Measurements from ENCODE around the gene C18orf63.
A peak's percentile ranks its signal among the peaks of the same experiment; 100 is the strongest.

C18orf63 gene

DNA sequence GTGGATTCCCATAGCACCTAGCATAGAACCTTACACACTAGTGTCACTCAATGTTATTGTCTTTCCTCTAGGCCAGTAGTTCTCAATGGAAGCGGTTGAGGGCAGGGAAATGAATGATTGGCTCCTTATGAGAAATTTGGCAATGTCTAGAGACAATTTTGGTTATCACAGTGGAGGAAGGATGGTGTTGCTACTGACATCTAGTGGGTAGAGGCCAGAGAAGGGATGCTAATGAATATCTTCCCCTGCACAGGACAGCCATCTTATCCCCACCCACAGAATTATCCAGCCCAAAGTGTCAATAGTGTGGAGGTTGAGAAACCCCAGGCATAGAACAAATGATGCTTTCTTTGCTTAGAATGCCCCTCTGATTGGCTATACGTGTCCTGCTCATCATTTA lies 15.8 kb downstream of the C18orf63 start:
- DNase-seq: no peak

GRCh38 chr18:74333091-74333490 lies 17.5 kb downstream of the C18orf63 start:
- DNase-seq: no peak

GRCh38 chr18:74334242-74334893 lies 18.7 kb downstream of the C18orf63 start:
- DNase-seq: no peak

DNA sequence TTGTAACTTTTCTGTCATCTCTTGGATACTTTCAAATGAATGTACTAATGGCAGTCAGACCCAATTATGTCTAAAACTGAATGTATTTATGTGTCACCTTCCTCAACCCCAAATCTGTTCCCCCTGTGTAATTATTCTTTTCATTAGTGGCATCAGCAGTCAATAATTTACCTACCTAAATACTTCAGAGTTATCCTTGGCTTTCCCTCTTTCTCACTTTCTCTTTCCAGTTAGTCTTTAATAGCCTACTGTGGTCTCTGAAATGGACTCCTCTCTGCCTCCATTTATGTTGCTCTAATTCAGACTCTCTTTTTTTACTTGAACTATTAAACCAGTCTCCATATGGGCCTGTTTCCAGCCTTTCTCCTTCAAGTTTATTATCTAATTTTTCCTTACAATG lies 21.0 kb downstream of the C18orf63 start:
- no peak for DNase-seq

- DNase-seq: no peak
Observed at GRCh38 chr18:74337155-74337911, 21.7 kb downstream of the C18orf63 start.

DNA sequence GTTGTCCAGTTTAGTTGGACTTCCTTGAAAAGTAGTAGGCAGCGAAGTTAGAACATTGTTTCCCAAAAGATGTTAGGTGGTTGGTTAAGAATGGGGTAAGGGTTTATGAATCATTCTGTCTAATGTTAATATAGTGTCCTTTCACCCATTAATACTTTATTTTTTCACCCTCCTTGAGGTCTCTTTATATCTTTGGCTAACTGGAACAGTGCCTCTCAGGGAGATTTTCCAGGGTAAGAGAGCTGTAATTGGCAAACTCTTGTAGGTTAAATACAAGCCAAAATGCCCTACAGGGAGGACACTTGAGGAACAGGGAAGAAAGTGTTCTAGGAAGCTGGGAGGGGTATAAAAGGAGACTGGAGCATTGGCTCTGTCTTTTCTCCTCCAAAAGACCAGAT lies 22.3 kb downstream of the C18orf63 start:
- no peak for DNase-seq

- peak; percentile 9 for DNase-seq
Observed at GRCh38 chr18:74342416-74343043, 26.9 kb downstream of the C18orf63 start.

GRCh38 chr18:74346206-74346605 lies 30.6 kb downstream of the C18orf63 start:
- DNase-seq: no peak

- no peak for DNase-seq
Observed at GRCh38 chr18:74348581-74348980, 32.9 kb downstream of the C18orf63 start.

GRCh38 chr18:74351354-74351753 lies 35.7 kb downstream of the C18orf63 start:
- no peak for DNase-seq

DNA sequence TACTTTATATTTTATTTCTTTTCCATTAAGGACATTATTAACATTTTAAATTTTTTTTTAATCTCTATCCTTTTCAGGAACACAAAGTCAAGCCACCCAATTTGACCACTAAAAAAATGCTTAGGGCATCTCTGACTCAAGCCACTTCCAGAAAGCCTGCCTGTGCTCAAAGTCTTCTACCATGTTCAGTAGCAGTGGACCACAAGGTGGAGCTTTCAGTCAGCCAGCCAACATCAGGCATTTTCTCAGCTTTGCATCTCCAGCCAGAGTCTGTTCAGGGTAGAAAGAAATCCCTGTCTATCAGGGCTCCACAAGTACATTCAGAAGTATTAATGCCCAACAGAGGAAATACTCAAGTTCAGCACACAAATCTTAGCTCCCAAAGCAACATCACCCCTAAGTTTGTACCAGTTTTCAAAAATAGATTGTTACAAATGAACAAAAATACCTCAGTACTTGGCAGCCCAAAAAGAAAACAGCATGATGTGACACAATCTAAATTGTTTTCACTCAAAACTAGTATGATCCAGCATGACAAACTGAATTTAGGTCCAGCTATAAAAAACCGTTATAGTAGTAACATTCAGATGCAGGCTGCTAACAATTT lies 37.6 kb downstream of the C18orf63 start:
- peak; percentile 37 for DNase-seq

DNA sequence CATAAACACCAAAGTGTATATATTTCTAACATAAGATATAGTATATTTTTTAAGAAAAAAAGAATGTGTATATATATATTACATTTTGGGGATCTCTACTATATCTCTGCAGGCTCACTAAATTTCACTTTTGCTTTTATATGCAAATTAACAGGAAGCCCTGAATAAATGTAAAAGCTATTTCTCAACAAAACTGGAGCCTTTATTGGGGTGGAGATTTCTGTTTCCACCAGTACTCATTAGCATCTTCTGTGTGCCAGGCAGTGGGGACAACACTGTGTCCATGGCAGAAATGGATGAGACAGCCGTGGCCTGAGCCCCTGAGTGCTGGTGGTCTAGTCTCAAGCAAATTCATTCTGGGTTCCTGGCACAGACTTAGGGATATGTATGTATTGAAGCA lies 41.3 kb downstream of the C18orf63 start:
- no peak for DNase-seq

- no peak for DNase-seq
Observed at GRCh38 chr18:74360852-74361655, 45.4 kb downstream of the C18orf63 start.

- DNase-seq: no peak
Observed at GRCh38 chr18:74367905-74368304, 52.3 kb downstream of the C18orf63 start.

DNA sequence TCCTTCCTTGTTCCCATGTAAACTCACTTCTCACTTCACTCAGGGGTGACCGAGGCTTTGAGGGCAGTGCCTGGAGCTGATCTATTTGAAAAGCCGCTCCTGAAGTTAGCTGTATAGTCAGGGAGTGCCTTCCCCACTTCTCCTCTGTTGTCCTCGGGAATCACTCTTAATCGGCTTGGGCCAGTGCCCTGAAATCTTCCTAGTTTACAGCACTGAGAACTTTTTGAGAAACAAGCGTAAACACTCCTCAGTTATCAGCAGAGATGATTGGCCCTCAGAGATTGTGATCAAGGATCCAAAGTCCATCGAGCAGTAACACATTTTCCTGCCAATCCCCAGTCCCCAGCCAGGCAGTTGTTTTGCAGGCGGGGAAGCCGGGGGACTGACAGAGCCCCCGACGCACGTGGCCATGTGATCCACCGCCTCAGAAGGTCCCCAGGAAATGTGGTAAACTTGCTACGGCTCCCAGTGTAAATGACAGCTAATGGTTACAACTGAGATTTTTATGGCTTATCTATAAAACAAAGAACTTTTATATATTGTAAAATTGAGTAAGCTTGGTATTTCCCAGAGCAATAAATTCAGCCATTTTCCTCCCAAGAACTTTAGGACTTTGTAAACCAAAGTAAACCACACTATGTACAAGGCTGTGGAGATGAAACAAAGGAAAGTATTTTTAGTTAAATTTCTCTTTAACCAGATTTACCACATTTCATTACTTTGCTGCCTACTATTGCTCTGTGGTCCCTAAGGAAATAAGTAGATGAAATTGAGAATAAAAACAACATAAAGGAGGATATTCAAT lies 53.5 kb downstream of the C18orf63 start:
- DNase-seq: no peak

- no peak for DNase-seq
Observed at GRCh38 chr18:74370115-74370514, 54.5 kb downstream of the C18orf63 start.

- peak; percentile 51 for DNase-seq
Observed at GRCh38 chr18:74373428-74373827, 57.8 kb downstream of the C18orf63 start.

- DNase-seq: no peak
Observed at GRCh38 chr18:74375999-74376398, 60.4 kb downstream of the C18orf63 start.

DNA sequence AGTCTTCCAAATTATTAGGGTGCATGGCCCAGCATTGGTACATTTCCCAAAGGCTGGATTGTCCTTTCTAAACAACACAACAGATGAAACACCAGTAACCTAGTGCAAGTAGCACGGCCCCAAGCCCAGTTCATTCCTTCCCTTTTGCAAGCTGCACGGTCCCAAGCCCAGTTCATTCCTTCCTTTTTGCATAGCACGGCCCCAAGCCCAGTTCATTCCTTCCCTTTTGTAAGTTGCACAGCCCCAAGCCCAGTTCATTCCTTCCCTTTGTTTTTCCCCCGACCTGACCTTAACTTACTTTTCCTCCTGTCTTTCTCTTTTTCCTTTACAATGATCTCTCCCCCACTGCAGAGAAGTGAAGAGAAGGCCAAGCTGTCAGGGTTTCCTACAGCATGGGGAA lies 60.9 kb downstream of the C18orf63 start:
- DNase-seq: no peak

GRCh38 chr18:74377776-74378175 lies 62.1 kb downstream of the C18orf63 start:
- DNase-seq: no peak

DNA sequence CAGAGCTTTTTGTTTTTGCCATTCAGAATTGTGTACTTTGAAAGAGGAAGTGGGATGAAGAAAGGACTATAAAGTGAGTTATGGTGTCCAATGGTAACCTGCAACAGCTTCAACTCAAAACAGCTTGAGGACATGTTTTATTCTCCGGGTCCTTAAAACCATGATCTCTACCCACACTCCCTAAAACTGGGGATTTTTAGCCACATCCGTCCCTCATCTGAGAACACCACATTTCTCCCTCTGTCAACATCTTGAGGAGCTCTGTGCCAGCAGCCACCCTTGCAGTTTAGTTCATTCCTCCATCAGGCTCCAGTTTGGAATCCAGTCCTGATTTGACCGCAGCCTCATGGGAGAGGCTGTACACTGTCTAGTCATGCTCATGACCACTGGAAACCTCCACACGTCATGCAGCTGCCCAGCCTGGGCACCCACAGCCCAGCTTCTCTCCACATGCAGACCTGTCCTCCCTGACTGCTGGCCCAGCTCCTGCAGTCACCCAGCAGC lies 62.6 kb downstream of the C18orf63 start:
- DNase-seq: no peak

- no peak for DNase-seq
Observed at GRCh38 chr18:74380916-74381315, 65.3 kb downstream of the C18orf63 start.
